Astrocyte (in vitro differentiated cells and primary cell): Measurements from ENCODE around the gene ARPC4. TPM values are rescaled to one million over a fixed set of nuclear protein-coding genes. Genes with fewer than 3 reads are reported as not detected.

Experiments
- DNase-seq: peaks from one replicate; pipeline ENCODE4 v3.0.0-alpha.2; 2010; ENCODE audit warnings: low read depth
- FAIRE-seq: peaks from 2 replicates; lab custom pipeline; 2011; peaks lifted over from hg19 to GRCh38; lab: Jason Lieb, UNC
- H2AFZ ChIP-seq: 2 replicates; pipeline ENCODE4 v1.6.0; 2012; ENCODE audit warnings: low read depth, low read length, inconsistent platforms
- H3K27ac ChIP-seq: 2 replicates; pipeline ENCODE4 v1.5.1; 2011; ENCODE audit warnings: low read depth, low read length, inconsistent platforms
- H3K27me3 ChIP-seq: 2 replicates; pipeline ENCODE4 v1.6.0; 2011; ENCODE audit warnings: low read length, inconsistent platforms; ENCODE audit not compliant: insufficient read depth
- H3K36me3 ChIP-seq: 2 replicates; pipeline ENCODE4 v1.5.1; 2011; ENCODE audit warnings: low read length, inconsistent platforms; ENCODE audit not compliant: insufficient read depth
- H3K4me1 ChIP-seq: 2 replicates; pipeline ENCODE4 v1.5.1; 2011; ENCODE audit warnings: low read length, inconsistent platforms; ENCODE audit not compliant: insufficient read depth
- H3K4me2 ChIP-seq: 2 replicates; pipeline ENCODE4 v1.6.0; 2012; ENCODE audit warnings: low read length, inconsistent platforms
- H3K4me3 ChIP-seq: 2 replicates; pipeline ENCODE4 v1.5.1; 2011; ENCODE audit warnings: low read depth, mild to moderate bottlenecking, low read length, inconsistent platforms; ENCODE audit not compliant: insufficient read depth
- H3K79me2 ChIP-seq: 2 replicates; pipeline ENCODE4 v1.6.0; 2012; ENCODE audit warnings: mild to moderate bottlenecking, low read length, inconsistent platforms; ENCODE audit not compliant: insufficient read depth
- H3K9ac ChIP-seq: 2 replicates; pipeline ENCODE4 v1.6.0; 2012; ENCODE audit warnings: mild to moderate bottlenecking, low read length, inconsistent platforms
- H3K9me3 ChIP-seq: 2 replicates; pipeline ENCODE4 v1.5.1; 2012; ENCODE audit warnings: low read depth, mild to moderate bottlenecking, low read length, inconsistent platforms; ENCODE audit not compliant: insufficient read depth
- H4K20me1 ChIP-seq: 2 replicates; pipeline ENCODE4 v1.6.0; 2012; ENCODE audit warnings: low read length, inconsistent platforms; ENCODE audit not compliant: insufficient read depth
- H3K27ac Mint-ChIP-seq: one replicate; pipeline ENCODE4 v1.8.0; 2021; ENCODE audit warnings: mild to moderate bottlenecking, mixed read lengths; ENCODE audit not compliant: unreplicated experiment
- H3K27me3 Mint-ChIP-seq: one replicate; pipeline ENCODE4 v1.8.0; 2021; ENCODE audit warnings: low read depth, mixed read lengths; ENCODE audit not compliant: unreplicated experiment
- H3K36me3 Mint-ChIP-seq: one replicate; pipeline ENCODE4 v1.8.0; 2021; ENCODE audit warnings: low read depth, mixed read lengths; ENCODE audit not compliant: unreplicated experiment
- H3K4me1 Mint-ChIP-seq: one replicate; pipeline ENCODE4 v1.8.0; 2021; ENCODE audit warnings: low read depth, mixed read lengths; ENCODE audit not compliant: unreplicated experiment
- H3K4me3 Mint-ChIP-seq: one replicate; pipeline ENCODE4 v1.8.0; 2021; ENCODE audit warnings: mild to moderate bottlenecking, moderate library complexity, mixed read lengths; ENCODE audit not compliant: unreplicated experiment
- H3K9me3 Mint-ChIP-seq: one replicate; pipeline ENCODE4 v1.8.0; 2021; ENCODE audit warnings: mild to moderate bottlenecking, mixed read lengths; ENCODE audit not compliant: unreplicated experiment
- EZH2 ChIP-seq: IDR thresholded peaks from 2 replicates; pipeline ENCODE4 v1.6.1; 2012; ENCODE audit warnings: mild to moderate bottlenecking, low read length, inconsistent platforms; ENCODE audit not compliant: insufficient read depth
- total RNA-seq: library from RNA; stranded (reverse); gene quantifications from 2 replicates; pipeline ENCODE4 v1.2.1, GENCODE V29; 2021
- TF ChIP-seq, protein P1 (sequence below): IDR thresholded peaks from 2 replicates; pipeline ENCODE4 v1.5.1; 2011; ENCODE audit warnings: low read depth, mild to moderate bottlenecking, inconsistent platforms, low read length, moderate library complexity; ENCODE audit not compliant: insufficient read depth

ARPC4 gene
- total RNA-seq, 1 donor from 2014 or later, result 205 TPM

DNA sequence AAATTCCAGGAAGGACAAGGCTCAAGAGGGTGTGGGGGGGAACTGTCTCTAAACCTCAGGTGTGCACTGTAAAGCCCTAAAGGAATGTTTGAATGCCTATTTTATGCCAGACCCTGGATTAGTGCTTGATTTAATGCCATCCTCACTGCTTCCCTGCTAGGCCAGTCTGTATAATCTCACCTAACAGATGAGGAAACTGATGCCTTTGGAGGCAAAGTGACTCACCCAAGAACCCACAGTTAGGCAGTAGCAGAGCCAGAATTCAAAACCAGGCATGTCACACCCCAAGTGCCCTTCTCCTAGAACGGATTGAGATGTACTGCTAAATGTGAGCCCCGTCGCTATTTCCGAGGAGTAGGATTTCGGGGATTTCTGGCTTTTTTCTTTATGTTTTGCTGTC, 31.0 kb upstream of the ARPC4 start:
- DNase-seq (no peak), FAIRE-seq (no peak)
- Mint-ChIP-seq H3K27me3 (no peaks in the 10 kb centered on the region), H3K9me3 (no peaks in the 10 kb centered on the region), H3K27ac (no peak overlapping the region), H3K4me1 (no peaks in the 10 kb centered on the region), H3K36me3 (peaks cover 31% of the 10 kb centered on the region), H3K4me3 (no peak overlapping the region)
- Histone ChIP-seq H3K36me3 (peaks cover 2% of the 10 kb centered on the region), H3K9me3 (no peaks in the 10 kb centered on the region), H3K4me1 (no peaks in the 10 kb centered on the region), H3K79me2 (no peaks in the 10 kb centered on the region), H3K4me3 (no peak overlapping the region), H3K9ac (no peak overlapping the region), H4K20me1 (peaks cover 2% of the 10 kb centered on the region), H3K4me2 (no peak overlapping the region), H2AFZ (no peak overlapping the region), H3K27ac (no peak overlapping the region), H3K27me3 (no peaks in the 10 kb centered on the region)
- TF ChIP-seq, protein P1, sequence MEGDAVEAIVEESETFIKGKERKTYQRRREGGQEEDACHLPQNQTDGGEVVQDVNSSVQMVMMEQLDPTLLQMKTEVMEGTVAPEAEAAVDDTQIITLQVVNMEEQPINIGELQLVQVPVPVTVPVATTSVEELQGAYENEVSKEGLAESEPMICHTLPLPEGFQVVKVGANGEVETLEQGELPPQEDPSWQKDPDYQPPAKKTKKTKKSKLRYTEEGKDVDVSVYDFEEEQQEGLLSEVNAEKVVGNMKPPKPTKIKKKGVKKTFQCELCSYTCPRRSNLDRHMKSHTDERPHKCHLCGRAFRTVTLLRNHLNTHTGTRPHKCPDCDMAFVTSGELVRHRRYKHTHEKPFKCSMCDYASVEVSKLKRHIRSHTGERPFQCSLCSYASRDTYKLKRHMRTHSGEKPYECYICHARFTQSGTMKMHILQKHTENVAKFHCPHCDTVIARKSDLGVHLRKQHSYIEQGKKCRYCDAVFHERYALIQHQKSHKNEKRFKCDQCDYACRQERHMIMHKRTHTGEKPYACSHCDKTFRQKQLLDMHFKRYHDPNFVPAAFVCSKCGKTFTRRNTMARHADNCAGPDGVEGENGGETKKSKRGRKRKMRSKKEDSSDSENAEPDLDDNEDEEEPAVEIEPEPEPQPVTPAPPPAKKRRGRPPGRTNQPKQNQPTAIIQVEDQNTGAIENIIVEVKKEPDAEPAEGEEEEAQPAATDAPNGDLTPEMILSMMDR, result no peak
- no peak for TF ChIP-seq EZH2

GRCh38 chr3:9762871-9763270, 30.0 kb upstream of the ARPC4 start:
- no peak for DNase-seq
- TF ChIP-seq EZH2, result no peak
- TF ChIP-seq, protein P1, result no peak
- Histone ChIP-seq H4K20me1 (peaks cover 4% of the 10 kb centered on the region), H3K27me3 (no peaks in the 10 kb centered on the region), H3K9ac (no peak overlapping the region), H3K9me3 (no peaks in the 10 kb centered on the region), H2AFZ (no peak overlapping the region), H3K4me3 (no peak overlapping the region), H3K27ac (no peak overlapping the region), H3K36me3 (no peaks in the 10 kb centered on the region), H3K4me2 (no peak overlapping the region), H3K4me1 (no peaks in the 10 kb centered on the region), H3K79me2 (no peaks in the 10 kb centered on the region)
- no peaks in the 10 kb centered on the region for H3K4me1 Mint-ChIP-seq
- H3K27ac Mint-ChIP-seq, result no peak overlapping the region
- H3K9me3 Mint-ChIP-seq, result no peaks in the 10 kb centered on the region
- FAIRE-seq, result no peak
- no peak overlapping the region for H3K4me3 Mint-ChIP-seq
- H3K36me3 Mint-ChIP-seq, result peaks cover 31% of the 10 kb centered on the region
- no peaks in the 10 kb centered on the region for H3K27me3 Mint-ChIP-seq

DNA sequence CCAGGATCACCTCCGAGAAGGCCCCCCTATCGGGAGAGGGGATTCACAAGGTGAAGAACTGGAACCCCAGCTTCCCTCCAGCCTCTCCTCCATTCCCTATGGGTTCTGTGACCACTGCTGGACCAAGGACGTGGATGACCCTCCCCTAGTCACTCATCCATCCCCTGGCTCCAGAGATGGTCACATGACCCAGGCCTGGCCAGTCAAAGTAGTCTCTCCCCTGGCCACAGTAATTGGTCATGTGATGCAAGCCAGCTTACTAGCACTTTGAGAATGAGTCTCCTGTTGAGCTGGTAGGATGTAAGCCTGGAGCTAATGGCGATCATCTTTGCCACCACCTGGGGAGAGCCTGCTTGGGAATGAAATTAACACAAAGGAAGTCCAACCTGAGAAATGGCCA, 27.0 kb upstream of the ARPC4 start:
- FAIRE-seq, result no peak
- H3K27me3 Mint-ChIP-seq, result peaks cover 7% of the 10 kb centered on the region
- peaks cover 7% of the 10 kb centered on the region for H3K4me1 ChIP-seq
- no peaks in the 10 kb centered on the region for H3K9me3 Mint-ChIP-seq
- H3K4me2 ChIP-seq, result no peak overlapping the region
- H2AFZ ChIP-seq, result no peak overlapping the region
- H3K79me2 ChIP-seq, result peaks cover 6% of the 10 kb centered on the region
- H4K20me1 ChIP-seq, result peaks cover 11% of the 10 kb centered on the region
- no peak overlapping the region for H3K9ac ChIP-seq
- no peaks in the 10 kb centered on the region for H3K27me3 ChIP-seq
- no peak overlapping the region for H3K4me3 ChIP-seq
- H3K36me3 Mint-ChIP-seq, result peaks cover 15% of the 10 kb centered on the region
- H3K9me3 ChIP-seq, result no peaks in the 10 kb centered on the region
- H3K36me3 ChIP-seq, result no peaks in the 10 kb centered on the region
- H3K27ac Mint-ChIP-seq, result no peak overlapping the region
- H3K4me3 Mint-ChIP-seq, result no peak overlapping the region
- TF ChIP-seq, protein P1, result no peak
- no peak for TF ChIP-seq EZH2
- no peak for DNase-seq
- no peak overlapping the region for H3K27ac ChIP-seq
- peaks cover 6% of the 10 kb centered on the region for H3K4me1 Mint-ChIP-seq
